HCT116 (cell line): Measurements from ENCODE around the gene EPHA4. TPM values are rescaled to one million over a fixed set of nuclear protein-coding genes. Genes with fewer than 3 reads are reported as not detected.

Source experiments
- ATAC-seq: fragments of 200-7000 bp; cut with Tn5 transposase; 2 replicates; pipeline ENCODE4 v1.9.1; 2020; ENCODE audit warnings: mild to moderate bottlenecking, moderate library complexity
- BruUV-seq: library from RNA; stranded (reverse); fragments of 400-500 nt; replicated peaks from 2 replicates; lab custom pipeline; 2021; lab: Mats Ljungman, UMichigan
- CTCF ChIA-PET: fragments of 300-600 bp; sonication (Branson Sonifier 250); formaldehyde crosslinking; loops from one replicate; lab custom pipeline; 2021; ENCODE audit warnings: antibody characterized with exemption; lab: Charles Lee
- POLR2A ChIA-PET: fragments of 300-600, 350-600 bp; sonication (Branson Sonifier 250); formaldehyde crosslinking; loops from one replicate; lab custom pipeline; 2021; ENCODE audit warnings: antibody characterized with exemption; lab: Charles Lee
- RAD21 ChIA-PET, 2 experiments: fragments of 300-600 bp; sonication (Branson Sonifier 250); formaldehyde crosslinking; loops; one replicate each; lab custom pipeline; 2023; ENCODE audit warnings: low total read pairs in 2 of 2; ENCODE audit not compliant: uncharacterized antibody in 2 of 2, unreplicated experiment in 2 of 2, low non-redundant PET in 1 of 2; lab: Charles Lee
- DNase-seq: peaks from one replicate; pipeline ENCODE4 v3.0.0-alpha.2; 2010; ENCODE audit warnings: low read depth, low spot score
- H2AFZ ChIP-seq: fragments of 200-600 bp; shearing (Covaris generic), sonication (generic); 2 replicates; pipeline ENCODE4 v1.6.1; 2017; ENCODE audit warnings: low read depth, mixed run types, mixed read lengths, antibody characterized with exemption, low read length; ENCODE audit not compliant: poor library complexity, severe bottlenecking
- H3K27ac ChIP-seq: 2 replicates; pipeline ENCODE4 v1.5.1; 2012; ENCODE audit warnings: low read depth, low read length
- H3K27me3 ChIP-seq: fragments of 200-600 bp; sonication (generic); 2 replicates; pipeline ENCODE4 v1.6.1; 2016; ENCODE audit warnings: mixed run types, low read length, mixed read lengths; ENCODE audit not compliant: insufficient read depth
- H3K36me3 ChIP-seq, 2 experiments: fragments of 200-500 bp in 1 of 2; fragments of 200-600 bp in 1 of 2; sonication (Bioruptor generic) in 1 of 2; sonication (generic) in 1 of 2; 2 replicates each; pipeline versions ENCODE4 v1.5.1 to v1.6.1; 2014 to 2016; ENCODE audit warnings: low read length in 2 of 2, inconsistent platforms in 1 of 2, mixed read lengths in 1 of 2, mixed run types in 1 of 2; ENCODE audit not compliant: insufficient read depth in 2 of 2, control insufficient read depth in 1 of 2
- H3K4me1 ChIP-seq, 2 experiments: fragments of 200-600 bp in 1 of 2; sonication (generic) in 1 of 2; 2 replicates each; pipeline versions ENCODE4 v1.5.1 to v1.6.1; 2012 to 2017; ENCODE audit warnings: low read length in 2 of 2, inconsistent platforms in 1 of 2, mild to moderate bottlenecking in 1 of 2, mixed read lengths in 1 of 2, mixed run types in 1 of 2, moderate library complexity in 1 of 2; ENCODE audit not compliant: insufficient read depth in 2 of 2, control insufficient read depth in 1 of 2
- H3K4me2 ChIP-seq: fragments of 200-600 bp; sonication (generic); 2 replicates; pipeline ENCODE4 v1.6.1; 2017; ENCODE audit warnings: mixed run types, low read length, mixed read lengths
- H3K4me3 ChIP-seq, 2 experiments: fragments of 200-600 bp in 1 of 2; sonication (generic) in 1 of 2; replicated peaks in 1 of 2; 2 replicates each; pipeline ENCODE4 v1.5.1; 2011 to 2016; ENCODE audit warnings: low read length in 2 of 2, control low read depth in 1 of 2, low read depth in 1 of 2, mild to moderate bottlenecking in 1 of 2, mixed read lengths in 1 of 2, mixed run types in 1 of 2
- H3K79me2 ChIP-seq: fragments of 200-600 bp; sonication (generic); 2 replicates; pipeline ENCODE4 v1.6.1; 2017; ENCODE audit warnings: mild to moderate bottlenecking, mixed run types, low read length, moderate library complexity, mixed read lengths; ENCODE audit not compliant: insufficient read depth
- H3K9ac ChIP-seq: fragments of 200-600 bp; sonication (generic); 2 replicates; pipeline ENCODE4 v1.6.1; 2016; ENCODE audit warnings: low read length, mixed read lengths
- H3K9me2 ChIP-seq: fragments of 200-600 bp; sonication (generic), shearing (Covaris generic); 2 replicates; pipeline ENCODE4 v1.6.1; 2017; ENCODE audit warnings: mixed run types, mild to moderate bottlenecking, moderate library complexity; ENCODE audit not compliant: insufficient read depth
- H3K9me3 ChIP-seq, 2 experiments: fragments of 200-500 bp in 1 of 2; fragments of 200-600 bp in 1 of 2; sonication (Bioruptor generic) in 1 of 2; sonication (generic) in 1 of 2; 2 replicates each; pipeline ENCODE4 v1.6.1; 2014 to 2017; ENCODE audit warnings: low read length in 2 of 2, mixed read lengths in 2 of 2, inconsistent platforms in 1 of 2, low read depth in 1 of 2, mild to moderate bottlenecking in 1 of 2, mixed run types in 1 of 2, moderate library complexity in 1 of 2; ENCODE audit not compliant: control insufficient read depth in 1 of 2, insufficient read depth in 1 of 2
- H4K20me1 ChIP-seq: fragments of 200-600 bp; sonication (generic), shearing (Covaris generic); 2 replicates; pipeline ENCODE4 v1.6.1; 2017; ENCODE audit warnings: mixed run types, mild to moderate bottlenecking, moderate library complexity; ENCODE audit not compliant: insufficient read depth
- ATF3 ChIP-seq: IDR thresholded peaks from 2 replicates; pipeline ENCODE4 v1.6.1; 2012
- CBX3 ChIP-seq: IDR thresholded peaks from 2 replicates; pipeline ENCODE4 v1.6.1; 2012; ENCODE audit warnings: low read depth
- CEBPB ChIP-seq: IDR thresholded peaks from 2 replicates; pipeline ENCODE4 v1.6.1; 2012; ENCODE audit warnings: low read depth
- CTCF ChIP-seq, 3 experiments: fragments of 200-600 bp in 1 of 3; sonication (generic) in 1 of 3; IDR thresholded peaks in 2 of 3; conservative IDR thresholded peaks in 1 of 3; 2 replicates each; pipeline ENCODE4 v1.5.1; 2012 to 2017; ENCODE audit warnings: low read depth in 2 of 3, low read length in 2 of 3, antibody characterized with exemption in 1 of 3, borderline replicate concordance in 1 of 3, control low read depth in 1 of 3, mild to moderate bottlenecking in 1 of 3, mixed read lengths in 1 of 3, mixed run types in 1 of 3, moderate library complexity in 1 of 3; ENCODE audit not compliant: insufficient read depth in 1 of 3
- EGR1 ChIP-seq: IDR thresholded peaks from 2 replicates; pipeline ENCODE4 v1.6.1; 2012; ENCODE audit warnings: low read depth
- FOSL1 ChIP-seq: IDR thresholded peaks from 2 replicates; pipeline ENCODE4 v1.6.1; 2012; ENCODE audit warnings: low read depth
- JUND ChIP-seq: IDR thresholded peaks from 2 replicates; pipeline ENCODE4 v1.6.1; 2012
- RAD21 ChIP-seq: IDR thresholded peaks from 2 replicates; pipeline ENCODE4 v1.6.1; 2012; ENCODE audit warnings: low read depth, mild to moderate bottlenecking
- REST ChIP-seq: IDR thresholded peaks from 2 replicates; pipeline ENCODE4 v1.6.1; 2012; ENCODE audit warnings: low read depth
- SIN3A ChIP-seq: IDR thresholded peaks from 2 replicates; pipeline ENCODE4 v1.6.1; 2012; ENCODE audit warnings: low read depth
- TCF7L2 ChIP-seq: IDR thresholded peaks from 2 replicates; pipeline ENCODE4 v1.7.0; 2011; ENCODE audit warnings: borderline replicate concordance, inconsistent platforms; ENCODE audit not compliant: insufficient read depth, insufficient read length; ENCODE audit errors: extremely low read depth
- YY1 ChIP-seq: IDR thresholded peaks from 2 replicates; pipeline ENCODE4 v1.6.1; 2011; ENCODE audit warnings: low read length, low read depth, moderate library complexity, mild to moderate bottlenecking; ENCODE audit not compliant: insufficient replicate concordance; ENCODE audit errors: extremely low read depth
- ZFX ChIP-seq: fragments of 450-650 bp; IDR thresholded peaks from 2 replicates; pipeline ENCODE4 v1.6.1; 2017
- ZNF274 ChIP-seq: fragments of 200-500 bp; sonication (Bioruptor generic); IDR thresholded peaks from 2 replicates; pipeline ENCODE4 v1.6.1; 2014; ENCODE audit warnings: mild to moderate bottlenecking, low read depth, low read length, inconsistent platforms
- intact Hi-C: fragments of 100-400 bp; cut with micrococcal nuclease; formaldehyde crosslinking; loops from 2 replicates; pipeline ENCODE4 v1.10.0; 2022
- total RNA-seq: library from RNA; stranded (reverse); gene quantifications from one replicate; pipeline ENCODE4 v1.2.1, GENCODE V29; 2021; ENCODE audit not compliant: unreplicated experiment

EPHA4 gene
- total RNA-seq, 1 experiment from 2014 or later: 3.5 TPM

GRCh38 chr2:221423210-221423804 lies 148.8 kb downstream of the EPHA4 start:
- BruUV-seq: no TSS peak
- no peaks in the 10 kb centered on the region for H3K79me2 ChIP-seq
- ATAC-seq: no peak
- no peak overlapping the region for H3K4me2 ChIP-seq
- H4K20me1 ChIP-seq: no peaks in the 10 kb centered on the region
- H3K4me1 ChIP-seq: no peaks in the 10 kb centered on the region
- RAD21 ChIA-PET: no interaction called here
- no peaks in the 10 kb centered on the region for H3K27me3 ChIP-seq
- no peak overlapping the region for H2AFZ ChIP-seq
- no peak for DNase-seq
- no peak overlapping the region for H3K9ac ChIP-seq
- no peak for TF ChIP-seq RAD21
- H3K4me3 ChIP-seq: no peak overlapping the region
- CTCF ChIA-PET: no interaction called here
- no peaks in the 10 kb centered on the region for H3K9me3 ChIP-seq
- no peak overlapping the region for H3K27ac ChIP-seq
- no peaks in the 10 kb centered on the region for H3K36me3 ChIP-seq
- POLR2A ChIA-PET: no interaction called here
- no peaks in the 10 kb centered on the region for H3K9me2 ChIP-seq
- intact Hi-C loops: no loop called here

GRCh38 chr2:221422516-221423209 lies 149.4 kb downstream of the EPHA4 start:
- Histone ChIP-seq H3K4me2 (no peak overlapping the region), H3K9me3 (no peaks in the 10 kb centered on the region), H4K20me1 (no peaks in the 10 kb centered on the region), H3K4me1 (no peaks in the 10 kb centered on the region), H3K9me2 (no peaks in the 10 kb centered on the region), H3K27me3 (no peaks in the 10 kb centered on the region), H3K4me3 (no peak overlapping the region), H3K36me3 (no peaks in the 10 kb centered on the region), H3K9ac (no peak overlapping the region), H3K27ac (no peak overlapping the region), H2AFZ (no peak overlapping the region), H3K79me2 (no peaks in the 10 kb centered on the region)
- intact Hi-C loops: no loop called here
- ChIA-PET POLR2A (no interaction called here), RAD21 (no interaction called here), CTCF (no interaction called here)
- BruUV-seq: no TSS peak
- DNase-seq (no peak), ATAC-seq (no peak)
- TF ChIP-seq FOSL1 (no peak), ZFX (no peak), REST (no peak), SIN3A (no peak), ZNF274 (no peak), CEBPB (no peak), TCF7L2 (no peak), JUND (no peak), EGR1 (no peak), CBX3 (no peak), CTCF (IDR thresholded peaks at IDR 0.05 in 2 of 3, conservative IDR thresholded peaks at IDR 0.05 in 1 of 3; ENCODE audit: borderline replicate concordance in 1 of 3, insufficient read depth in 1 of 3, low read depth in 2 of 3, low read length in 2 of 3) (no peak), ATF3 (no peak), YY1 (no peak)
